Germinal center (tissue), 1 donor: ENCODE results near the gene PHKG2.

Experiments
- DNase-seq: peaks from one replicate; pipeline ENCODE4 v3.0.0; 2012; ENCODE audit warnings: mixed read lengths, low spot score

The PHKG2 gene

DNA sequence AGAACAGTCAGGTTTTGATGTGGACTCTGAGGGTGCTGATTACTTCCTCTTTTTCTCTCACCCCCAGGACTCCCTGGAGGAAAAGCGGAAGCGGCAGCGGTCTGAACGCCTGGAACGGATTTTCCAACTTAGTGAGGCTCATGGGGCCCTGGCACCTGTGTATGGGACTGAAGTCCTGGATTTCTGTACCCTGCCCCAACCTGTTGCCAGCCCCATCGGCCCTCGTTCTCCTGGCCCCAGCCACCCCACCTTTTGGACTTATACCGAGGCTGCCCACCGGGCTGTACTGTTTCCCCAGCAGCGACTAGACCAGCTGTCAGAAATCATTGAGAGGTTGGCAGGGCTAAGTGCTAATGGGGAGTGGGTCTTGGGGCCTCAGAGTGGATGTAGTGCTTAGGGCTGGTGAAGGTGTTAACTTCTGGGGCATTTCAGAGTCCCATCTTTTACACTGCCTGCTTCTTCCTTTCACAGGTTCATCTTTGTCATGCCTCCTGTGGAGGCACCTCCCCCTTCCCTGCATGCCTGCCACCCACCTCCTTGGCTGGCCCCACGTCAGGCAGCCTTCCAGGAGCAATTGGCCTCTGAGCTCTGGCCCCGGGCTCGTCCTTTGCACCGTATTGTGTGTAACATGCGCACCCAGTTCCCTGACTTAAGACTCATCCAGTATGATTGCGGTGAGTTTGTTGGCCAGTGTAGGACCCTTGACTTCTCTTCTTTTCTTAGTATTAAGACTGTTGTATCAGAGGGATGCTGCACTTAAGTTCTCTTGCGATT is 19.1 kb upstream of the PHKG2 start:
- DNase-seq, result no peak

DNA sequence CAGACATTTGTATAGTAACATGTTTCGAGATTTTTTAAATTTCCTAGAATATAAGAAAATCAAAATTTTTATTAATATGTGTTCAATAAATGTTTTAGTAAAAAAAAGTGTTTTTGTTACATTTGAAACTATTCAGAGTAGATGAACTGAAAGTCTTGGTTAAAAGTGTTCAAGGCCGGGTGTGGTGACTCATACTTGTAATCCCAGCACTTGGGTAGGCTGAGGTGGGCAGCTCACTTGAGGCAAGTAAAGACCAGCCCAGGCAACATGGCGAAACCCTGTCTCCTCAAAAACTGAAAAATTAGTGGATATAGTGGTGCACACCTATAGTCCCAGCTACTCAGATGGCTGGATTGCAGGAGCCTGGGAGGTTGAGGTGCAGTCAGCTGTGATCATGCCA is 16.8 kb upstream of the PHKG2 start:
- DNase-seq, result no peak

DNA sequence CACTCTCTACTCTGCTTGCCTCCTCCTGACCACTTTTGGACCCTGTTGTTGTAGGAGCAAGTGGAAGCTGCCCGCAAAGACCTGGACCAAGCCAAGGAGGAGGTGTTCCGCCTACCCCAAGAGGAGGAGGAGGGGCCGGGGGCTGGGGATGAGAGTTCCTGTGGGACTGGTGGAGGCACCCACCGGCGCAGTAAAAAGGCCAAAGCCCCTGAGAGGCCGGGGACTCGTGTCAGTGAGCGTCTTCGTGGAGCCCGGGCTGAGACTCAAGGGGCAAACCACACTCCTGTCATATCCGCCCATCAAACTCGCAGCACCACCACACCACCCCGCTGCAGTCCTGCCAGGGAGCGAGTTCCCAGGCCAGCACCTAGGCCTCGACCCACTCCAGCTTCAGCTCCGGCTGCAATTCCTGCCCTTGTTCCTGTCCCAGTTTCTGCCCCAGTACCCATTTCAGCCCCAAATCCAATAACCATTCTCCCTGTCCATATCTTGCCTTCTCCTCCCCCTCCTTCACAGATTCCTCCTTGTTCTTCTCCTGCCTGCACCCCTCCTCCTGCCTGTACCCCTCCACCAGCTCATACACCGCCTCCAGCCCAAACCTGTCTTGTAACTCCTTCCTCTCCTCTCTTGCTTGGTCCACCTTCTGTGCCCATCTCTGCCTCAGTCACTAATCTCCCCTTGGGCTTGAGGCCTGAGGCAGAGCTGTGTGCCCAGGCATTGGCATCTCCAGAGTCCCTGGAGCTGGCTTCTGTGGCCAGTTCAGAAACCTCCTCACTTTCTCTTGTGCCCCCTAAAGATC is 11.0 kb upstream of the PHKG2 start:
- DNase-seq, result no peak

DNA sequence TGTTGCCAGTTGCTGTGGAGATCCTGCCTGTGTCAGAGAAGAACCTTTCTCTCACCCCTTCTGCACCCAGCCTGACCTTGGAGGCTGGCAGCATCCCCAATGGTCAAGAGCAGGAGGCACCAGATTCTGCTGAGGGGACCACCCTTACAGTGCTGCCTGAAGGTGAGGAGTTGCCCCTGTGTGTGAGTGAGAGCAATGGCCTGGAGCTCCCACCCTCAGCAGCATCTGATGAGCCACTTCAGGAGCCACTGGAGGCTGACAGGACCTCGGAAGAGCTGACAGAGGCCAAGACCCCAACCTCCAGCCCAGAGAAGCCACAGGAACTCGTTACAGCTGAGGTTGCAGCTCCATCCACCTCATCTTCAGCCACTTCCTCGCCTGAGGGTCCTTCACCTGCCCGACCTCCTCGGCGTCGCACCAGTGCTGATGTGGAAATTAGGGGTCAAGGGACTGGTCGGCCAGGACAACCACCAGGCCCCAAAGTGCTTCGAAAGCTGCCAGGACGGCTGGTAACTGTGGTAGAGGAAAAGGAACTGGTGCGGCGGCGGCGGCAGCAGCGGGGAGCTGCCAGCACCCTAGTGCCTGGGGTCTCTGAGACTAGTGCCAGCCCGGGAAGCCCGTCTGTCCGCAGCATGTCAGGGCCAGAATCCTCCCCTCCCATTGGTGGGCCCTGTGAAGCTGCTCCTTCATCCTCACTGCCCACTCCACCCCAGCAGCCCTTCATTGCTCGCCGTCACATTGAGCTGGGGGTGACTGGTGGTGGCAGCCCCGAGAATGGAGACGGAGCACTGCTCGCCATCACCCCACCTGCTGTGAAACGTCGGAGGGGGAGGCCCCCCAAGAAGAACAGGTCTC is 10.2 kb upstream of the PHKG2 start:
- DNase-seq, result no peak

DNA sequence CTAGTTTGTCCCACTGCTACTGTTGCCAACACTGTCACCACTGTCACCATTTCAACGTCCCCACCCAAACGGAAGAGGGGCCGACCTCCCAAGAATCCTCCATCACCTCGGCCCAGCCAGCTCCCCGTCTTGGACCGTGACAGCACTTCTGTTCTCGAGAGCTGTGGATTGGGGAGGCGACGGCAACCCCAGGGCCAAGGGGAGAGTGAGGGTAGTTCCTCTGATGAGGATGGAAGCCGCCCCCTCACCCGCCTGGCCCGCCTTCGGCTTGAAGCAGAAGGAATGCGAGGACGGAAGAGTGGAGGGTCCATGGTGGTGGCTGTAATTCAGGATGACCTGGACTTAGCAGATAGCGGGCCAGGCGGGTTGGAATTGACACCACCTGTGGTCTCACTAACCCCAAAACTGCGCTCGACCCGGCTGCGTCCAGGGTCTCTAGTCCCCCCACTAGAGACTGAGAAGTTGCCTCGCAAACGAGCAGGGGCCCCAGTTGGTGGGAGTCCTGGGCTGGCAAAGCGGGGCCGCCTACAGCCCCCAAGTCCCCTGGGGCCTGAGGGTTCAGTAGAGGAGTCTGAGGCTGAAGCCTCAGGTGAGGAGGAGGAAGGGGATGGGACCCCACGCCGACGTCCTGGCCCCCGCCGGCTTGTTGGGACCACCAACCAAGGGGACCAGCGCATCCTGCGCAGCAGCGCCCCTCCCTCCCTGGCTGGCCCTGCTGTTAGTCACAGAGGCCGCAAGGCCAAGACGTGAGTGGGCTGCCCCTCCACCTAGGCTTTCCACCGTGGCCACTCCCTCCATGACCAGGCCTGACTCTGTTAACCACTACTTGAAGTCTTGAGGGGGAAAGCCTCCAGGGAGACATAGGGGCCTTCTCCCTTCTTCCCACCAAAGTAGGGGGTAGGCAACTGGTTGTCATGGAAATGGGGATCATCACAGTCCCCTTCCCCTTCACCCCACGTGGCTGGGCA is 9.0 kb upstream of the PHKG2 start:
- no peak for DNase-seq

DNA sequence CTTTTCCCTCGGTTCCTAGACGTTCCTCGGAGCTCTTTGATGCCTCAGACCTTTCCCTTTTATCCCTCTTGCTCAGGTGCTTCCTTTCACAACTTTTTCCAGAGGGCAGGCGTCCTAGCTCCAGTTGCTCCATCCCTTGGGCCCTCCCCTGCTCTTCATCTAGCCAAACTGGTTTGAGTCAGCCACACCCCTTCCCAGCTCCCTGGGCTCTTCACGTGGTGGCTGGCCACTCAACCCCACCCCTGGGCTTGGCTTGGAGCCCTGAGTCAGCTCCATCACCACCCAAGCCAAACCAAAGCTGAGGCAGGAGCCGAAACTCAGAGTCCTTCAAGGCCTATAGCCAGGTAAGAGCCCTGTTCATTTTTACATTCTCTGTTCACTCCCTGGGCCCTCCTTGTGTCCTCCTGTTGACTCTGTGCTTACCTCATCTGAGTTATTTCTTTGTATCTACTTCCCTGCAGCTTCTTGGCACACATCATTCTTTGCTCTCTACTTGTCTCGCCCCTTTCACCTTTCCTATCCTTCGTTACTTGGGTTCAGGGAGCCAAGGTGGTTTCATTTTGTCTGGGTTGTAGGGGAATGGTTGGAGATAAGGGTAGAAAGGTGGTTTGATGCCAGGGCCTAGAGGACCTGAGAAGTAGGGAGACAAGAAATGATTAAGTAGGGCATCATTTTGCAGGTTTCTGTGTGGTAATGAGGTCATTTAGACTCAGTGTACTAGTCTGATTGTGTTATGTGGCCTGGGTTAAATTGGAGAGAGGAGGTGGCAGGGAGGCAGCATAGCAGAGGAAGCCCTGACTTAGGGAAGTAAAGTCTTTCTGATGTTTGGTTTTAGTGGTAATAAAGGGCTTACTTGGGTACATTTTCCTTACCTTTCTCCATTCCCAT is 7.6 kb upstream of the PHKG2 start:
- DNase-seq, result no peak

DNA sequence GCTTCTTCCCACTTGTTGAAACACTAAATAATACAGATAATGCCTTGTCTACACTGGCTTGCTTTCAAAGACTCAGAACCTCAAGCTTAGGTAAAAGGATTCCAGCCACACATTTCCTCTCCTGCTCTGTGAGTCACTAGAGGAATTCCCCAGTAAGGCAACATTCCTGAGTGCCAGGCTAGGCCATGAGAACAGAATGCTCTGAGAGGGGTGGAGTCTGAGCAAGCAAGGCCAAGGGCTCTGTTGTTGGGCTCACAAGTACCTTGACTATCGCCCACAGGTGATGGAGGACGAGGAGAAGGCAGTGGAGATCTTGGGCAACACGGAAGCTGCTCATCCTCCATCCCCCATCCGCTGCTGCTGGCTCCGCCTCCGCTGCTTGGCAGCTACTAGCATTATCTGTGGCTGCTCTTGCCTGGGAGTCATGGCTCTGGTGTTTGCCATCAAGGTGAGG is 6.7 kb upstream of the PHKG2 start:
- no peak for DNase-seq

DNA sequence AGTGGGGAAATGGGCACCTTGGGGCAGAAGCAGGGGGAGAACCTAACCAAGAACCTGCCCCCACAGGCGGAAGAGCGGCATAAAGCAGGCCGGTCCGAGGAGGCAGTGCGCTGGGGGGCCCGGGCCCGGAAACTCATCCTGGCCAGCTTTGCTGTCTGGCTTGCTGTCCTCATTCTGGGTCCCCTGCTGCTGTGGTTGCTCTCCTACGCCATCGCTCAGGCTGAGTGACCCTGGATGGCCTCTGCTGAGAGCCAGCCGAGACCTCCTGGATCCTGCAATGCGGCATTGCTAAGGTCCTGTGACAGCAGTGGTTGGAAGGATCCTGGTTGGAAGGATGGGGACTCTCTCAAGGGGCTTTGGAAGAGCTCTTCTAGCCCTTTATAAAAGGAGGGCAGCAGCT is 4.5 kb upstream of the PHKG2 start:
- DNase-seq, result no peak

DNA sequence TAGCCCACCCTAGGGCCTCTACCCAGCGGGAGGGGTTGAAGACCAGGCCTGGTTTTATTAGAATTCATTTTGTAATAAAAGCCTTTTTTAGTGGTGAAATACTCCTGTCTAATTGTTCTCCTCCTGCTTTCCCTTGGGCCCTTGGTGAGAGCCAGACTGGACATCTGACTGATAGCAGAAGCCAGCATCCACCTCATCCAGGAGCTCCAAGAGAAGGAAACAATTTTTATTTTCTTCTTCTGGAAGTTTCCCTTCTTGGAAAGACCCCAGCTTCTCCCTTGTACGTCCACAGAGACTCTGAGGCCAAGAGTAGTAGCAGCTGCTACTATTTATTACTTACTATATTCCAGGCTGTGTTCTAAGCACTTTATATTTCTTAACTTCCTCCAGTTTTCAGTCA is 4.0 kb upstream of the PHKG2 start:
- no peak for DNase-seq

DNA sequence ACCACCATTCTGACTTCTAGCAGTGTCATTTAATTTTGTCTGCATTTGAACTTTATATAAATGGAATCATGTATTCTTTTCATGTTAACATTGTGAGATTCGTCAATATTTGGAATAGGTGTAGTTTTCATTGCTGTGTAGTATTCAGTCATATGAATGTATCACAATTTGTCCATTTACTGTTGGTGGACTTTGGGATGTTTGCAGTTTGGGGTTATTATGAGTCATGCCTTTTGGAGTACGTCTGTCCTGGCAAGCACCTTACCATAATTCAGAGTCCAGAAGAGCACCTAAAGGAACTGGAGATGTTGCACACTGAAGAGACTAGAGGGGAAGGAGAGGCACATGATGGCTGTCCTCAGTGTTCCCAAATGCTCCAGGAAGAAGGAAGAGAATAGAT is 3.1 kb upstream of the PHKG2 start:
- DNase-seq, result no peak

DNA sequence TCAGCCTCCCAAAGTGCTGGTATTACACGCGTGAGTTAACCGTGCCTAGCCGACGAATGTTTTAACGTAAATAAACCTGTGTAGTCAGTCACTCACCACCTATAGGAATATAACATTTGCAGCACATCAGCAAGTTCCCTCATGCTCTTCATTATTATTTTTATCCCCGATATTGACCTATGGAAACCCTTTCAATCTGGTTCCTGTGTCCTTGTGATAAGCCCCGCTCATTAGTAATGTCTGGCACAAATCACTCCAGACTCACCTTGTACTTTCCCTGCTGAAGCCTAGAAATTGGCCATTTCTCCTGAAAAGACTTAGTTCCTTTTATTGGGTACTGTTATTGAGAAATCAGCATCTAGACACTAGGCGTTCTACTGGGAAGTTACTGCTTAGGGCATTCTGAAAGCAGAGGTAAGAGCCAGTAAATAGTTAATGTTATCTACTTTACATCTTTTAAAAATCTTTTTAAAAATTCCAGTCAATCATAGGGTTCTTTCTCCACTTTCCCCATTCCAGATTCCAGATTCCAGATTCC is 1.5 kb upstream of the PHKG2 start:
- DNase-seq, result no peak

DNA sequence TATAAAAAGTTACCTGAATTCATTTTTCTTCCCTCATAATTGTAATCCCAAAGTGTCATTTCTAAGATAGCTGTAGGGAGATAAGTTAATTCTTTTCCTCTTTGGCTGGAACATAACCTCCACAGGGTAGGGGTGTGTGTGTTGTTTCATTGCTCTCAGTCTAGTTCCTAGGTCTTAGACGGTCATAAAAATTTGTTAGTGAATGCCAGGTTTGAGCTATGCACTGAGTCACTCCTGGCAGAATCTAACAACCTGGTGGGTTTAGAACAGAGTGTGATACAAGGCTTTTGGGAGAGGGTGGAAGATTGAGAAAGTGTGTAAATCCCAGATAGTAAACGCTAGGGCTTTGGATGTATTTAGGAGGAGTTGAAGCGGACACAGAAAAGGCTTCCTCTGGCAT is 894 bp upstream of the PHKG2 start:
- no peak for DNase-seq

DNA sequence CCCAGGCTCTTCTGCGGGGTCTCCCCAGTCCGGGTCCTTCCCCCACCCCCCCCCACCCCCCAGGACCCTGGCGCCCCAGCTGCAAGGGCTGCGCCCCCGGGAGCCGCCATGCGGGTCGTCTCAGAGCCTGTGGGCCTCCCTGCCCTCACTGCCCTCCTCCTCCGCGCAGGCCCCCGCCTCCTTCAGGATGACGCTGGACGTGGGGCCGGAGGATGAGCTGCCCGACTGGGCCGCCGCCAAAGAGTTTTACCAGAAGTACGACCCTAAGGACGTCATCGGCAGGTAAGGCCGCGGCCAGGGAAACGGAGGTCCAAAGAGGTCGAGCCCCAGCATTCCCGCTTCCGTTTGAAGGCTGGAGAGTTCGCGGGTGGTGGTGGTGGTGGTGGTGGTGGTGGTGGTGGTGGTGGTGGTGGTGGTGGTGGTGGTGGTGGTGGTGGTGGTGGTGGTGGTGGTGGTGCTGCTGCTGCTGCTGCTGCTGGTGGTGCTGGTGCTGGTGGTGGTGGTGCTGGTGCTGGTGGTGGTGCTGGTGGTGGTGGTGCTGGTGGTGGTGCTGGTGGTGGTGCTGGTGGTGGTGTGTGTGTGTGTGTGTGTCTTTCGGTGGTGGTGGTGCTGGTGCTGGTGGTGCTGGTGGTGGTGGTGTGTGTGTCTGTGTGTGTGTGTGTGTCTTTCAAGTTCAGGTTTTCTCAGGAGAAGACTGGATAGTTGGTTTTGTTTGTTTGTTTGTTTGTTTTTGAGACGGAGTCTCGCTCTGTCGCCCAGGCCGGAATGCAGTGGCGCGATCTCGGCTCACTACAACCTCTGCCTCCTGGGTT is 615 bp downstream of the PHKG2 start:
- DNase-seq, result peak; percentile 36

DNA sequence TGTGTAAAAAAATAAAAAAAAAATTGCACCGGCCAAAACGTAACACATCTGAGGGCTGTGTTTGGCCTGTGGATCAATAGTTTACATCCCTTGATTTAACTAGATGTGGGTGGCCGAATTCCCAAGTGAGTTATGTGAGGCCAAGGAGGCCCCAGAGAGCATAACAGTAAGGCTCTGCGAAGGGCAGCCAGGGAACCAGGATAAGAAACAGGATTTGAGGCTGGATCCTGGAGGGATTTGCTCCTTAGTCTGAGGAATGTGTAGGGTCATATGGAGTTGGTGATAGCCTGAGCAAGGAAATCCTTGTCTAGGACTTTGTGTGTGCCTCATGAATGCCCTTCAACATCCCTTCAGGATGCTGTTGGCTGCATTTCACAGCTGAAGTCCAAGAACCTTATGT is 2.0 kb downstream of the PHKG2 start:
- DNase-seq, result no peak

DNA sequence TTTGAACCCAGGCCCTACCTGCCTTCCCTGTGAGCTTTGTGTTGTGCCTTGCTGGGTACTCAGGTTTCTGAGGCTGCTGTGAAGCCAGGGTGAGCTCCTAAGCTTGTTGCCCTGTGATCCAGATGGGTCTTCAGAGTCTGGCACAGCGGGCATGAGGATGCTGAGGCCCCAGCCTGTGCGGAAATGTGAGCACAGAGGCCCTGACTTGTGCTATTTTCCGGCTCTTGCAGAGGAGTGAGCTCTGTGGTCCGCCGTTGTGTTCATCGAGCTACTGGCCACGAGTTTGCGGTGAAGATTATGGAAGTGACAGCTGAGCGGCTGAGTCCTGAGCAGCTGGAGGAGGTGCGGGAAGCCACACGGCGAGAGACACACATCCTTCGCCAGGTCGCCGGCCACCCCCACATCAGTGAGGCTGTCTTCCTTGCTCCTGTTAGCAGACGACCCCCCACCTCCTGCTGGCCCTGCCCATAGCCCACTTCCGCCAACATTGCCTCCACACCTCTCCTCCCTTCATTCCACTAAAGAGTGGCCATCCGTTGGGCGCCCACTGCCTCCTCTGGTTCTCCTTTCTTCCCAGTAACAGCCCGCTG is 2.7 kb downstream of the PHKG2 start:
- no peak for DNase-seq

DNA sequence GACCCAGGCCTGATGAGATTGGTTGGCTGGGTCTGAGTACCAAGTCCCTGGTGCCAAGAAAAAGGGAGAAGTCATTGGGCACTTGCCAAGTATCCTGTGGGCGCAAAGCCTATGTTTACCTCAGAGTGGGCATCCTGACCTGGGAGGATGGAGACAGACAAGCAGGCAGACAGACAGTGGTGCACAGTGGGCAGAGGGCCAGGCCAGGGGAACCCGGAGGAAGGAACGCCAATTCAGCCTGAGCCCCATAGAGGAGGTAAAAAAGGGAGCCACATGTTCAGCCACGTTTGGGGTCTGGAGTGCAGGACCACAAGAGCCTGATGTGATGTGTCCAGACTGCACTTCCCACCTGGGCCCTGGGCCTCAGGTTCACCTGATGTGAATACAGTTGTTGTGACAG is 5.4 kb downstream of the PHKG2 start:
- no peak for DNase-seq

DNA sequence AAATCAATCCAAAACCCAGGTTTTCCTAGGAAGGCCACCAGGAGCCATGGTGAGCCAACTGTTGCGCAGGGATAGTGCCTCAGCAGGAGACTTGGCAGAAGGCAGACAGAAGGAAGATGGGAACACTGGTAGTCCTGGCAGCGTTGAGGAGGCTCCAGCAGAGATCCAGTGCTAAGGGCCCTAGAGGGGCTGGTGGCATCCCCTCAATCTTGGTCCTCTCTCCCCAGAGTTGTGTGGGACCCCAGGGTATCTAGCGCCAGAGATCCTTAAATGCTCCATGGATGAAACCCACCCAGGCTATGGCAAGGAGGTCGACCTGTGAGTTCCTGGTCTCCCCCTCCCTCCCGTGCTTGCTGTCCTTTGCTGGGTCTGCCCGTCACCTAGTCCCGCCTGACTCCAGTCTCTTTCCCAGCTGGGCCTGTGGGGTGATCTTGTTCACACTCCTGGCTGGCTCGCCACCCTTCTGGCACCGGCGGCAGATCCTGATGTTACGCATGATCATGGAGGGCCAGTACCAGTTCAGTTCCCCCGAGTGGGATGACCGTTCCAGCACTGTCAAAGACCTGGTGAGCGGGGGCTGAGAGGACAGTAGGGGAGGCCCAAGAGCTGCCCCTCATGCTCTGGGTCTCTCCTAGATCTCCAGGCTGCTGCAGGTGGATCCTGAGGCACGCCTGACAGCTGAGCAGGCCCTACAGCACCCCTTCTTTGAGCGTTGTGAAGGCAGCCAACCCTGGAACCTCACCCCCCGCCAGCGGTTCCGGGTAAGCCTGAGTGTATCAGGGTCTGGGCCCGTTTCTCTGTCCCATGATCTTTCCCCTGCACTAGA is 7.9 kb downstream of the PHKG2 start:
- DNase-seq, result no peak

DNA sequence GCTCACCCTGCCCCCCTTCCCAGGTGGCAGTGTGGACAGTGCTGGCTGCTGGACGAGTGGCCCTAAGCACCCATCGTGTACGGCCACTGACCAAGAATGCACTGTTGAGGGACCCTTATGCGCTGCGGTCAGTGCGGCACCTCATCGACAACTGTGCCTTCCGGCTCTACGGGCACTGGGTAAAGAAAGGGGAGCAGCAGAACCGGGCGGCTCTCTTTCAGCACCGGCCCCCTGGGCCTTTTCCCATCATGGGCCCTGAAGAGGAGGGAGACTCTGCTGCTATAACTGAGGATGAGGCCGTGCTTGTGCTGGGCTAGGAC is 8.5 kb downstream of the PHKG2 start:
- no peak for DNase-seq
